GM23248 (cell line): ENCODE data around the gene TFCP2L1. TPM values are rescaled to one million over a fixed set of nuclear protein-coding genes. Genes with fewer than 3 reads are reported as not detected.
"Not testable (repeated sequence)": the region's sequence is repeated elsewhere in the genome, so short reads cannot be mapped to it uniquely, and the experiment has no call there.

Experiments
- DNase-seq: peaks from one replicate; pipeline ENCODE4 v3.0.0-alpha.2; 2015
- H2AFZ ChIP-seq: fragments of 200-600 bp; sonication (generic); 2 replicates; pipeline ENCODE4 v1.6.1; 2016; ENCODE audit warnings: antibody characterized with exemption
- H3F3A ChIP-seq: fragments of 200-600 bp; sonication (generic); 2 replicates; pipeline ENCODE4 v1.6.1; 2016; ENCODE audit warnings: mild to moderate bottlenecking, antibody characterized with exemption, mixed run types; ENCODE audit not compliant: insufficient read depth
- H3K27ac ChIP-seq: fragments of 200-600 bp; sonication (generic); 2 replicates; pipeline ENCODE4 v1.5.1; 2016; ENCODE audit warnings: mild to moderate bottlenecking
- H3K27me3 ChIP-seq: fragments of 200-600 bp; sonication (generic); replicated peaks from 2 replicates; pipeline ENCODE4 v1.6.1; 2016; ENCODE audit warnings: mild to moderate bottlenecking; ENCODE audit not compliant: insufficient read depth
- H3K36me3 ChIP-seq: fragments of 200-600 bp; sonication (generic); 2 replicates; pipeline ENCODE4 v1.6.1; 2016; ENCODE audit warnings: low read depth, mild to moderate bottlenecking
- H3K4me1 ChIP-seq: fragments of 200-600 bp; sonication (generic); 2 replicates; pipeline ENCODE4 v1.6.1; 2016; ENCODE audit warnings: mild to moderate bottlenecking; ENCODE audit not compliant: insufficient read depth
- H3K4me2 ChIP-seq: fragments of 200-600 bp; sonication (generic); one replicate; pipeline ENCODE4 v1.6.1; 2016; ENCODE audit warnings: mild to moderate bottlenecking; ENCODE audit not compliant: unreplicated experiment
- H3K4me3 ChIP-seq: fragments of 200-600 bp; sonication (generic); 2 replicates; pipeline ENCODE4 v1.5.1; 2016; ENCODE audit warnings: mild to moderate bottlenecking
- H3K79me2 ChIP-seq: fragments of 200-600 bp; sonication (generic); 2 replicates; pipeline ENCODE4 v1.6.1; 2016; ENCODE audit warnings: mild to moderate bottlenecking; ENCODE audit not compliant: insufficient read depth
- H3K9ac ChIP-seq: fragments of 200-600 bp; sonication (generic); 2 replicates; pipeline ENCODE4 v1.6.1; 2016; ENCODE audit warnings: mild to moderate bottlenecking
- H3K9me2 ChIP-seq: fragments of 200-600 bp; sonication (generic); 2 replicates; pipeline ENCODE4 v1.6.1; 2016; ENCODE audit warnings: mixed run types, mild to moderate bottlenecking, moderate library complexity; ENCODE audit not compliant: insufficient read depth
- H3K9me3 ChIP-seq: fragments of 200-600 bp; sonication (generic); one replicate; pipeline ENCODE4 v1.6.1; 2017; ENCODE audit warnings: low read depth
- H4K20me1 ChIP-seq: fragments of 200-600 bp; sonication (generic); 2 replicates; pipeline ENCODE4 v1.6.0; 2016; ENCODE audit not compliant: insufficient read depth
- EZH2 ChIP-seq: fragments of 200-600 bp; sonication (generic); IDR thresholded peaks from 2 replicates; pipeline ENCODE4 v1.6.1; 2018; ENCODE audit warnings: antibody characterized with exemption, mild to moderate bottlenecking; ENCODE audit not compliant: insufficient read depth, poor library complexity, severe bottlenecking
- EZH2phosphoT487 ChIP-seq: fragments of 200-600 bp; sonication (generic); IDR thresholded peaks from 2 replicates; pipeline ENCODE4 v1.6.1; 2018; ENCODE audit warnings: antibody characterized with exemption, moderate library complexity, mild to moderate bottlenecking, low read depth; ENCODE audit not compliant: insufficient read depth
- WGBS, 2 experiments: methylation state at CpG; one replicate each; pipeline ENCODE4 v1.1.6; 2015 to 2017; ENCODE audit warnings: low lambda C conversion rate in 2 of 2, low coverage in 1 of 2; ENCODE audit errors: missing lambda C conversion rate in 2 of 2; 5-methylcytosine and 5-hydroxymethylcytosine counted together
- in situ Hi-C: fragments of 300-500 bp; cut with MboI; formaldehyde crosslinking; loops from 2 replicates; pipeline ENCODE4 v1.15.0; 2020
- polyA plus RNA-seq: library from polyadenylated mRNA; unstranded; fragments of >200 nt; fragmentation: Nextera tagmentation; extraction: Ambion mirVana; gene quantifications from 2 replicates; pipeline ENCODE4 v1.2.1, GENCODE V29; 2016
- total RNA-seq: library from RNA; depleted of rRNA; stranded (reverse); fragments of >200 nt; shearing (Covaris generic); gene quantifications from 2 replicates; pipeline ENCODE4 v1.2.3, GENCODE V29; 2014

The TFCP2L1 gene
- total and polyA plus RNA-seq, 2 experiments from 2014 or later = not detected

DNA sequence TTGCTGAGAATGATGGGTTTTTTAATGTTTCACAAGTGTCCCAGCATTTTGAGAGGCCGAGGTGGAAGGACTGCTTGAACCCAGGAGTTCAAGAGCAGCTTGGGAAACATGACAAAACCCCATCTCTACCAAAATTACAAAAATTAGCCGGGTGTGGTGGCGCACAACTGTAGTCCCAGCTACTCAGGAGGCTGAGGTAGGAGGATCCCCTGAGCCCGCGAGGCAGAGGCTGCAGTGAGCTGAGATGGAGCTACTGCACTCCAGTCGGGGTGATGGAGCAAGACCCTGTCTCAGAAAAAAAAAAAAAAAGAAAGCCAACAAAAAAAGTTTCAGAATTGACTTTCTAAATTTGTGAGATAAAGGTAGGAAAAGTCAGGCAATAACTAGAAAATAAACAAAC is 8.7 kb downstream of the TFCP2L1 start:
- in situ Hi-C loops = no loop called here
- Histone ChIP-seq H3K4me1 (no peaks in the 10 kb centered on the region), H3K9me2 (no peaks in the 10 kb centered on the region), H2AFZ (no peak overlapping the region), H3K9ac (no peak overlapping the region), H3K4me2 (no peak overlapping the region), H3K27me3 (peaks cover 57% of the 10 kb centered on the region), H4K20me1 (no peaks in the 10 kb centered on the region), H3K36me3 (no peaks in the 10 kb centered on the region), H3F3A (no peaks in the 10 kb centered on the region), H3K4me3 (no peak overlapping the region), H3K27ac (no peak overlapping the region), H3K9me3 (no peaks in the 10 kb centered on the region), H3K79me2 (no peaks in the 10 kb centered on the region)
- 52% methylated on average over 6 of the region's 6 CpGs for WGBS, 2 experiments
- DNase-seq = no peak
- no peak for TF ChIP-seq EZH2phosphoT487
- no peak for TF ChIP-seq EZH2

DNA sequence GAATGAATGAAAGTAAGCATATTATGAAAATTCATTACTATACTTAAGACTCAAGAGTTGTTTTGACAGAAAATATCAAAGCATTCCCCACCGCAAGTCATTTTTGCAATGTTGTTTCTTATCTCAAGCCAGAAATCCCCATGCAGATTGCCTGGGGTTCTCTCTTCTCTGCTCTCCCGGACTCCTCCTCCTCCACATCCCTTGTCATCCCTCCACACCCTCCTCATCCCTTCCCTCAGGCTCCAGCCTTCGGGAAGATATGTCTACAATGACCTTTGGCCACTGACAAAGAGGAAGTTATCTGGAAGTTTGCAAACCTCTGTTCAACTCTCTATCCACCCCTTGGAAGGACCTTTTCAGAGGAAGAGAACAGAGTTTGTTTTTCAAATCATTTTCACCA is 11.9 kb downstream of the TFCP2L1 start:
- Histone ChIP-seq H3K4me2 (no peak overlapping the region), H2AFZ (no peak overlapping the region), H3K27me3 (peaks cover 60% of the 10 kb centered on the region), H3K36me3 (no peaks in the 10 kb centered on the region), H4K20me1 (no peaks in the 10 kb centered on the region), H3K9me2 (no peaks in the 10 kb centered on the region), H3K27ac (no peak overlapping the region), H3K79me2 (no peaks in the 10 kb centered on the region), H3K9ac (no peak overlapping the region), H3K4me1 (no peaks in the 10 kb centered on the region), H3K4me3 (no peak overlapping the region), H3K9me3 (no peaks in the 10 kb centered on the region), H3F3A (no peaks in the 10 kb centered on the region)
- in situ Hi-C loops = no loop called here
- DNase-seq = no peak
- no peak for TF ChIP-seq EZH2
- TF ChIP-seq EZH2phosphoT487 = no peak
- 25 to 33% methylated on average over 3 of the region's 3 CpGs for WGBS, 2 experiments

DNA sequence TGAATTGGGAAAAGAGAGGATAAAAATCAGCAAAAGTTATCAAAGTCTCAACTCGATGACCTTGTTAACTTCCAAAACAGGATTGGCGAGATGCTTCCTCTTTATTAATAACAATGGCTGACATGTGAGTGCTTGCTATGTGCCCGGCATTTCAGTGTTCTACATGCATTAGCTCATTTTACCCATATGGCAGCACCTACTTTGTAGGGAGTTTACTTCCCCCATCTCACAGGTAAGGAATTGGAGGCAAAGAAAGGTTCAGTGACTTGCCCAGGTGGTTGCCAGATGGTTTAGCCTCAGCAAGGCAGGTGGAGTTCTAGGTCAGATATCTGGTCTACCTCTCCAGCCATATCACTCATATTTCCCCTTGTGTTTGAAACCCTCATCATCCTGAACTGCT is 12.4 kb downstream of the TFCP2L1 start:
- in situ Hi-C loops = no loop called here
- TF ChIP-seq EZH2 (no peak), EZH2phosphoT487 (no peak)

DNA sequence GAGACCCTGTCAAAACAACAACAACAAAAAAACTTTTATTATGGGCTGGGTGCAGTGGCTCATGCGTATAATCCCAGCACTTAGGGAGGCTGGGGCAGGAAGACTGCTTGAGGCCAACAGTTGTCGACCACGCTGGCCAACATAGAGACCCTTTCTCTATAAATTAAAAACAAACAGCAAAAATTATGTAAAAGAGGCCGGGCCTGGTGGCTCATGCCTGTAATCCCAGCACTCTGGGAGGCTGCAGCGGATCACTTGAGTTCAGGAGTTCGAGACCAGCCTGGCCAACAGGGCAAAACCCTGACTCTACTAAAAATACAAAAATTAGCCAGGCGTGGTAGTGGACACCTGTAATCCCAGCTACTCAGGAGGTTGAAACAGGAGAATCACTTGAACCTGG is 15.6 kb downstream of the TFCP2L1 start:
- in situ Hi-C loops, H3K27ac ChIP-seq, H3K79me2 ChIP-seq, H3K9me2 ChIP-seq, H3K9ac ChIP-seq, H3K36me3 ChIP-seq, H3F3A ChIP-seq, H4K20me1 ChIP-seq, H3K4me1 ChIP-seq, H2AFZ ChIP-seq, H3K9me3 ChIP-seq, DNase-seq, H3K4me3 ChIP-seq, H3K4me2 ChIP-seq: not testable (repeated sequence)
- WGBS, 2 experiments = 53 to 57% methylated on average over 7 of the region's 7 CpGs
- H3K27me3 ChIP-seq = peaks cover 35% of the 10 kb centered on the region

More for the DNA sequence above, 12.4 kb downstream of the TFCP2L1 start:
- no peaks in the 10 kb centered on the region for H3K4me1 ChIP-seq
- H3K9ac ChIP-seq = no peak overlapping the region
- no peak for DNase-seq
- no peaks in the 10 kb centered on the region for H3K36me3 ChIP-seq
- H2AFZ ChIP-seq = no peak overlapping the region
- no peaks in the 10 kb centered on the region for H4K20me1 ChIP-seq
- no peak overlapping the region for H3K4me2 ChIP-seq
- peaks cover 59% of the 10 kb centered on the region for H3K27me3 ChIP-seq
- no peaks in the 10 kb centered on the region for H3K9me2 ChIP-seq
- H3K4me3 ChIP-seq = no peak overlapping the region
- H3K9me3 ChIP-seq = no peaks in the 10 kb centered on the region
- no peaks in the 10 kb centered on the region for H3K79me2 ChIP-seq
- no peaks in the 10 kb centered on the region for H3F3A ChIP-seq
- H3K27ac ChIP-seq = no peak overlapping the region
- WGBS, 2 experiments = 30 to 34% methylated on average over 3 of the region's 3 CpGs

DNA sequence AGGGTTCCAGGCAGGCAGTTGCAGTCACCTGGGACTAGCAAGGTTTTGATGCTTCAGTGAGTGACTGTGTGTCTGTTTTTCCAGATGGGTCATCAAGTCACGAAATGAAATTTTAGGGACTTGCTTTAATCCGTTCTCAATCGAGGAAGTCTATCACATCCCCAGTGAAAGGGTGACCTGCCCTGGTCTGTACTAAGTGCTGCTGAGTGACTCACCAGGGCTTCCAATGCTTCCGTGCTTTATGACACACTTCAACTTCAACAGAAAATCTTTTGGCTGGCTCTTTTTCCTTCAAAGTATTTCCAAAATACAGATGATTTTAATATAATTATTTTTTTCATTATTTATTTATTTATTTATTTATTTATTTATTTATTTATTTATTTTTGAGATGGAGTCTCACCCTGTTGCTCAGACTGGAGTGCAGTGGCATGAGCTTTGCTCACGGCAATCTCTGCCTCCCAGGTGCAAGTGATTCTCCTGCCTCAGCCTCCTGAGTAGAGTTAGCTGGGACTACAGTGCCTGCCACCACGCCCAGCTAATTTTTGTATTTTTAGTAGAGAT is 18.4 kb downstream of the TFCP2L1 start:
- Histone ChIP-seq H3K79me2 (no peaks in the 10 kb centered on the region), H3K4me2 (no peak overlapping the region), H3K4me1 (no peaks in the 10 kb centered on the region), H2AFZ (no peak overlapping the region), H3K4me3 (no peak overlapping the region), H4K20me1 (no peaks in the 10 kb centered on the region), H3K27ac (no peak overlapping the region), H3K36me3 (no peaks in the 10 kb centered on the region), H3F3A (no peaks in the 10 kb centered on the region), H3K27me3 (peaks cover 9% of the 10 kb centered on the region; the same call in 1 of the 2 replicates), H3K9me3 (no peaks in the 10 kb centered on the region), H3K9me2 (no peaks in the 10 kb centered on the region), H3K9ac (no peak overlapping the region)
- no peak for TF ChIP-seq EZH2phosphoT487
- TF ChIP-seq EZH2 = no peak
- DNase-seq = peak; percentile 34
- in situ Hi-C loops = no loop called here
- WGBS, 2 experiments = 49 to 59% methylated on average over 6 of the region's 6 CpGs
